IMR-90 (cell line): Measurements from ENCODE around the gene CHMP3. TPM values are rescaled to one million over a fixed set of nuclear protein-coding genes. Genes with fewer than 3 reads are reported as not detected.

Experiments
- ATAC-seq: fragments of 200-7000 bp; cut with Tn5 transposase; 2 replicates; pipeline ENCODE4 v1.9.1; 2020; ENCODE audit warnings: low read depth, mild to moderate bottlenecking, moderate library complexity
- BruUV-seq: library from RNA; stranded (reverse); fragments of 400-500 nt; replicated peaks from 2 replicates; lab custom pipeline; 2021; lab: Mats Ljungman, UMichigan
- CTCF ChIA-PET: fragments of 300-600 bp; formaldehyde crosslinking; extraction: SDS; loops from one replicate; lab custom pipeline; 2021; ENCODE audit warnings: antibody characterized with exemption; lab: Yijun Ruan, JAX
- POLR2A ChIA-PET: fragments of 300-600 bp; sonication (Branson Sonifier 250); formaldehyde crosslinking; loops from one replicate; lab custom pipeline; 2022; ENCODE audit warnings: antibody characterized with exemption; ENCODE audit not compliant: unreplicated experiment; lab: Charles Lee
- DNase-seq: peaks from one replicate; pipeline ENCODE4 v3.0.0; 2013
- H2AFZ ChIP-seq: replicated peaks from 2 replicates; pipeline ENCODE3; 2013; ENCODE audit warnings: low read length, mild to moderate bottlenecking; ENCODE audit not compliant: poor library complexity
- H2AK5ac ChIP-seq: 2 replicates; pipeline ENCODE4 v1.6.1; 2013; ENCODE audit warnings: low read depth, low read length, inconsistent platforms
- H2AK9ac ChIP-seq: replicated peaks from 2 replicates; pipeline ENCODE3; 2013; ENCODE audit warnings: mild to moderate bottlenecking, low read depth, low read length, moderate library complexity; ENCODE audit not compliant: poor library complexity
- H2BK120ac ChIP-seq: 2 replicates; pipeline ENCODE4 v1.6.1; 2013; ENCODE audit warnings: low read depth, low read length, inconsistent platforms
- H2BK15ac ChIP-seq: 3 replicates; pipeline ENCODE4 v1.6.1; 2013; ENCODE audit warnings: low read depth, low read length, inconsistent platforms
- H2BK20ac ChIP-seq: 2 replicates; pipeline ENCODE4 v1.6.1; 2013; ENCODE audit warnings: low read depth, mild to moderate bottlenecking, inconsistent platforms, low read length, moderate library complexity
- H2BK5ac ChIP-seq: 2 replicates; pipeline ENCODE4 v1.6.1; 2013; ENCODE audit warnings: mild to moderate bottlenecking, low read depth, low read length, inconsistent platforms; ENCODE audit not compliant: poor library complexity, severe bottlenecking
- H3K14ac ChIP-seq: replicated peaks from 2 replicates; pipeline ENCODE4 v1.6.1; 2013; ENCODE audit warnings: low read depth, low read length, inconsistent platforms
- H3K18ac ChIP-seq: 2 replicates; pipeline ENCODE4 v1.6.1; 2013; ENCODE audit warnings: low read depth, low read length, control low read depth
- H3K23ac ChIP-seq: 2 replicates; pipeline ENCODE4 v1.6.1; 2013; ENCODE audit warnings: low read depth, low read length, inconsistent platforms
- H3K27ac ChIP-seq: 2 replicates; pipeline ENCODE4 v1.5.1; 2013; ENCODE audit warnings: mild to moderate bottlenecking, control low read depth, low read length; ENCODE audit not compliant: insufficient read depth
- H3K27me3 ChIP-seq: 2 replicates; pipeline ENCODE4 v1.6.1; 2013; ENCODE audit warnings: low read length; ENCODE audit not compliant: control insufficient read depth, insufficient read depth
- H3K36me3 ChIP-seq: 2 replicates; pipeline ENCODE4 v1.6.1; 2013; ENCODE audit warnings: low read length, mixed read lengths; ENCODE audit not compliant: control insufficient read depth, insufficient read depth
- H3K4ac ChIP-seq: 2 replicates; pipeline ENCODE4 v1.6.1; 2013; ENCODE audit warnings: low read depth, low read length, inconsistent platforms
- H3K4me1 ChIP-seq: 2 replicates; pipeline ENCODE4 v1.6.1; 2013; ENCODE audit warnings: low read length, mixed read lengths; ENCODE audit not compliant: control insufficient read depth, insufficient read depth
- H3K4me2 ChIP-seq: 2 replicates; pipeline ENCODE4 v1.6.1; 2013; ENCODE audit warnings: low read depth, mild to moderate bottlenecking, control low read depth, low read length, moderate library complexity
- H3K4me3 ChIP-seq: 2 replicates; pipeline ENCODE4 v1.5.1; 2013; ENCODE audit warnings: low read depth, mild to moderate bottlenecking, control low read depth, low read length, moderate library complexity; ENCODE audit not compliant: insufficient read depth
- H3K56ac ChIP-seq: 2 replicates; pipeline ENCODE4 v1.6.1; 2013; ENCODE audit warnings: low read length, inconsistent platforms; ENCODE audit not compliant: insufficient read depth; ENCODE audit errors: extremely low read depth
- H3K79me1 ChIP-seq, 2 experiments: 2 replicates each; pipeline ENCODE4 v1.6.1; 2013; ENCODE audit warnings: low read length in 2 of 2, inconsistent platforms in 1 of 2, low read depth in 1 of 2
- H3K9ac ChIP-seq: 2 replicates; pipeline ENCODE4 v1.6.1; 2013; ENCODE audit warnings: low read depth, low read length, control low read depth
- H3K9me1 ChIP-seq: 2 replicates; pipeline ENCODE4 v1.6.1; 2013; ENCODE audit warnings: low read length, inconsistent platforms; ENCODE audit not compliant: insufficient read depth
- H3K9me3 ChIP-seq: 2 replicates; pipeline ENCODE4 v1.6.1; 2013; ENCODE audit warnings: low read length; ENCODE audit not compliant: control insufficient read depth, insufficient read depth
- H4K20me1 ChIP-seq: 2 replicates; pipeline ENCODE4 v1.6.1; 2013; ENCODE audit warnings: low read length, inconsistent platforms; ENCODE audit not compliant: insufficient read depth
- H4K5ac ChIP-seq: 2 replicates; pipeline ENCODE4 v1.6.1; 2013; ENCODE audit warnings: mild to moderate bottlenecking, low read depth, low read length, control low read depth
- H4K8ac ChIP-seq, 2 experiments: 2 replicates each; pipeline ENCODE4 v1.6.1; 2013; ENCODE audit warnings: low read depth in 2 of 2, low read length in 2 of 2, control low read depth in 1 of 2, inconsistent platforms in 1 of 2
- H4K91ac ChIP-seq: 2 replicates; pipeline ENCODE4 v1.6.1; 2013; ENCODE audit warnings: low read depth, low read length, inconsistent platforms; ENCODE audit not compliant: insufficient read depth
- BHLHE40 ChIP-seq: fragments of 150-350 bp; IDR thresholded peaks from 2 replicates; pipeline ENCODE4 v1.6.1; 2016; ENCODE audit warnings: mild to moderate bottlenecking, low read depth, low read length
- CEBPB ChIP-seq: IDR thresholded peaks from 2 replicates; pipeline ENCODE4 v1.6.1; 2012; ENCODE audit warnings: low read depth, low read length, improper control_type of control experiment
- MAFK ChIP-seq: IDR thresholded peaks from 2 replicates; pipeline ENCODE4 v1.6.1; 2012; ENCODE audit warnings: low read depth, low read length, improper control_type of control experiment
- MXI1 ChIP-seq: IDR thresholded peaks from 2 replicates; pipeline ENCODE4 v1.6.1; 2012; ENCODE audit warnings: low read depth, mild to moderate bottlenecking, low read length, moderate library complexity, borderline replicate concordance
- POLR2A ChIP-seq: IDR thresholded peaks from 2 replicates; pipeline ENCODE4 v1.6.1; 2012; ENCODE audit warnings: mild to moderate bottlenecking, low read depth, low read length
- RFX5 ChIP-seq: IDR thresholded peaks from 2 replicates; pipeline ENCODE4 v1.8.0; 2012; ENCODE audit warnings: low read depth, mild to moderate bottlenecking, low read length, moderate library complexity
- SMC3 ChIP-seq: fragments of 150-350 bp; IDR thresholded peaks from 2 replicates; pipeline ENCODE4 v1.6.1; 2016; ENCODE audit warnings: low read depth, mild to moderate bottlenecking, antibody characterized with exemption, low read length, moderate library complexity
- dilution Hi-C: fragments of 300-500 bp; cut with HindIII; formaldehyde crosslinking; loops from one replicate; pipeline ENCODE4 v1.14.3; 2018; ENCODE audit warnings: low sequenced_read_pairs; ENCODE audit not compliant: unreplicated experiment
- in situ Hi-C: fragments of 300-500 bp; cut with MboI; formaldehyde crosslinking; loops from 3 replicates; pipeline ENCODE4 v1.14.3; 2019; ENCODE audit warnings: low sequenced_read_pairs, inconsistent platforms, mixed read lengths
- intact Hi-C: fragments of 100-400 bp; cut with micrococcal nuclease; formaldehyde crosslinking; loops from 2 replicates; pipeline ENCODE4 v1.10.0; 2022
- polyA plus RNA-seq, 3 experiments: library from polyadenylated mRNA; depleted of rRNA; stranded (reverse); fragments of >200 nt; gene quantifications; 2 replicates each; pipeline ENCODE4 v1.2.3, GENCODE V29; 2012; ENCODE audit warnings: low replicate concordance in 1 of 3
- total RNA-seq: library from RNA; depleted of rRNA; stranded (reverse); fragments of >200 nt; gene quantifications from 2 replicates; pipeline ENCODE4 v1.2.3, GENCODE V29; 2012
- TF ChIP-seq, protein P1 (sequence below): conservative IDR thresholded peaks from 2 replicates; pipeline ENCODE4 v1.5.1; 2012; ENCODE audit warnings: mild to moderate bottlenecking, low read depth, low read length, improper control_type of control experiment
- TF ChIP-seq, protein P2 (sequence below): fragments of 150-350 bp; IDR thresholded peaks from 2 replicates; pipeline ENCODE4 v1.6.1; 2017; ENCODE audit warnings: mild to moderate bottlenecking, antibody characterized with exemption, low read length, low read depth

Gene CHMP3
- total and polyA plus RNA-seq, 2 of the 4 experiments (the other 2 are of a cell fraction): 38.4 to 84.6 TPM

GRCh38 chr2:86455181-86455580, 108.1 kb downstream of the CHMP3 start (continued):
- TF ChIP-seq, protein P1, sequence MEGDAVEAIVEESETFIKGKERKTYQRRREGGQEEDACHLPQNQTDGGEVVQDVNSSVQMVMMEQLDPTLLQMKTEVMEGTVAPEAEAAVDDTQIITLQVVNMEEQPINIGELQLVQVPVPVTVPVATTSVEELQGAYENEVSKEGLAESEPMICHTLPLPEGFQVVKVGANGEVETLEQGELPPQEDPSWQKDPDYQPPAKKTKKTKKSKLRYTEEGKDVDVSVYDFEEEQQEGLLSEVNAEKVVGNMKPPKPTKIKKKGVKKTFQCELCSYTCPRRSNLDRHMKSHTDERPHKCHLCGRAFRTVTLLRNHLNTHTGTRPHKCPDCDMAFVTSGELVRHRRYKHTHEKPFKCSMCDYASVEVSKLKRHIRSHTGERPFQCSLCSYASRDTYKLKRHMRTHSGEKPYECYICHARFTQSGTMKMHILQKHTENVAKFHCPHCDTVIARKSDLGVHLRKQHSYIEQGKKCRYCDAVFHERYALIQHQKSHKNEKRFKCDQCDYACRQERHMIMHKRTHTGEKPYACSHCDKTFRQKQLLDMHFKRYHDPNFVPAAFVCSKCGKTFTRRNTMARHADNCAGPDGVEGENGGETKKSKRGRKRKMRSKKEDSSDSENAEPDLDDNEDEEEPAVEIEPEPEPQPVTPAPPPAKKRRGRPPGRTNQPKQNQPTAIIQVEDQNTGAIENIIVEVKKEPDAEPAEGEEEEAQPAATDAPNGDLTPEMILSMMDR: no peak

- Histone ChIP-seq H3K27me3 (no peaks in the 10 kb centered on the region), H3K27ac (no peak overlapping the region)
These were observed 109.0 kb downstream of the CHMP3 start for GRCh38 chr2:86454238-86454637.

More at GRCh38 chr2:86454238-86454637, 109.0 kb downstream of the CHMP3 start:
- DNase-seq (no peak), ATAC-seq (no peak)
- Histone ChIP-seq H4K5ac (no peak overlapping the region), H3K79me1 (peaks cover 28 to 43% of the 10 kb centered on the region in 2 experiments), H2BK120ac (no peak overlapping the region), H3K23ac (no peak overlapping the region), H3K9ac (no peak overlapping the region), H3K4ac (no peak overlapping the region), H2AFZ (no peak overlapping the region), H2BK15ac (no peak overlapping the region), H2AK5ac (no peak overlapping the region), H2BK5ac (no peak overlapping the region), H3K18ac (no peak overlapping the region), H3K4me1 (no peaks in the 10 kb centered on the region), H3K14ac (no peak overlapping the region), H4K91ac (no peak overlapping the region), H2AK9ac (no peak overlapping the region), H3K36me3 (peaks cover 49% of the 10 kb centered on the region), H4K20me1 (peaks cover 24% of the 10 kb centered on the region), H3K4me2 (no peak overlapping the region), H3K9me1 (peaks cover 5% of the 10 kb centered on the region), H4K8ac (no peak overlapping the region), H3K4me3 (no peak overlapping the region), H3K9me3 (no peaks in the 10 kb centered on the region), H3K56ac (no peak overlapping the region), H2BK20ac (no peak overlapping the region)
- intact Hi-C loops: no loop called here
- dilution Hi-C loops: no loop called here
- no TSS peak for BruUV-seq
- CTCF ChIA-PET: interaction anchor here (0.6 kb wide), 1 partner anchor 51 kb away, joined by 5 read pairs; no protein-coding TSS in a partner anchor
- in situ Hi-C loops: no loop called here
- TF ChIP-seq, protein P1: no peak
- TF ChIP-seq MAFK (no peak), CEBPB (no peak), POLR2A (no peak), MXI1 (no peak), SMC3 (no peak), BHLHE40 (no peak), RFX5 (no peak)
- TF ChIP-seq, protein P2, sequence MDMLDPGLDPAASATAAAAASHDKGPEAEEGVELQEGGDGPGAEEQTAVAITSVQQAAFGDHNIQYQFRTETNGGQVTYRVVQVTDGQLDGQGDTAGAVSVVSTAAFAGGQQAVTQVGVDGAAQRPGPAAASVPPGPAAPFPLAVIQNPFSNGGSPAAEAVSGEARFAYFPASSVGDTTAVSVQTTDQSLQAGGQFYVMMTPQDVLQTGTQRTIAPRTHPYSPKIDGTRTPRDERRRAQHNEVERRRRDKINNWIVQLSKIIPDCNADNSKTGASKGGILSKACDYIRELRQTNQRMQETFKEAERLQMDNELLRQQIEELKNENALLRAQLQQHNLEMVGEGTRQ: no peak
- POLR2A ChIA-PET: no interaction called here
